Measurements from ENCODE around the gene CEP57. TPM values are rescaled to one million over a fixed set of nuclear protein-coding genes. Genes with fewer than 3 reads are reported as not detected.

The CEP57 gene
- 100 to 1,000 TPM in 1 of 2 donors, 10 to 100 TPM in 1; 79.9 to 159 TPM for total RNA-seq

DNA sequence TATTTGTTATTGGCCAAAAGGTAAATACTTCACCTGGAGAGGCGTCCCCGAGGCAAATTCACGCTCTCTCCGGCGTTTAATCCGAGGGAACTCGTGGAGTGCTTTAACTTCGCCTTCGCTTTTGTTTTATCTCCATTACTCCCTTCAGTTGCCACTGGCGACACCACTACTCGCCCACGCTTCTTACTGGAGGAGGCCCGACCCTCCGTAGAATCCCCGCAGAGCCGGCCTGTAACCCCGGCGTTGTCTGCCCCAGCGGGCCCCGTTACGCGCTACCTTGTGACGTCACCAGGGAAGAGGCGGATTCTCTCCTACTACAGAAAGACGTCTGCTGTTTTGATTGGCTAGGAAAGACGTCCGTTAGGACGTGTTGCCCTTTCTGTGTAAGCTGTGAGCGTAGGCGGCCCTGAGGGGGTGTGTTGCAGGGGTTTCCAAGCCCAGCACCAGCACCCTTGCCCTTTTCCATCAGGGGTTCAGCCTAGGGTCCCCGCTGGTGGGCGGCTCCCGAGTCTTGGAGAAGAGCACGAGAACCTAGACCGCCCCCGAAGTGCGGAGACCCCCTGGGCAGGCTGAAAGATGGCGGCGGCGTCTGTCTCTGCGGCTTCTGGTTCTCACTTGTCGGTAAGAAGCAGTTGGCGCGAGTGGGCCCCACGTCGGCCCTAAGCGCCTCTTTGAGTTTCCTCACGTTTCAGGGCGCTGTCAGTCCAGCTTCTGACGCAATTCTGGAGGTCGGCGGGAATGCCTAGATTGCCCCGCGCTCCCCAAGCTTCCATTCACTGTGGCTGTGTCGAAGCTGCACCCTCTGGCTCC is at the start of gene CEP57:
TSS of gene CEP57 (plus strand) at position 376 of the 810 bp plus-strand sequence. CDS start at position 577, 201 bp downstream.
- Mint-ChIP-seq H3K9me3 (no peaks in the 10 kb centered on the region), H3K4me1 (peaks cover 37% of the 10 kb centered on the region), H3K4me3 (peak within 1 kb of the TSS; percentile 86), H3K27ac (peak within 1 kb of the TSS; percentile 100), H3K27me3 (no peaks in the 10 kb centered on the region), H3K36me3 (ENCODE audit: low read depth) (peaks cover 84% of the 10 kb centered on the region)
- peak; percentile 75 for ATAC-seq (replicated peaks)

DNA sequence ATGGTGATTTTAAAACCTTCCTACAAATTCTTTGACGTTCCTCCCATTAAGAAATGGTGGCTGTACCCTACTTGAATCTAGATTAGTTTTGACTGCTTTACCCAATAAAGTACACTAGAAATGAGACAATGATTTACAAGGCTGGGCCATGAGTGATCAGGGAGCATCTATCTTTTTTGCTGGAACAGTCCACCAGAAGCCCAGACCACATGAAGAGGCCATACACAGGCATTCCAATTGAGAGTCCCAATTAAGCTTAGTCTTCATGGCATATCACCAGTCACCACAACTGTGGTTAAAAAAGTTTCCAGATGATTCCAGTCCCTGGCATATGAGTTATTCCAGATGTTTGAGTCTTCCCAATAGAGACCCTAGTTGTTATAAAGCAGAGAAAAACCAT is 40.2 kb upstream of the CEP57 start:
- Mint-ChIP-seq H3K36me3 (ENCODE audit: low read depth) (no peaks in the 10 kb centered on the region), H3K4me3 (no peak overlapping the region), H3K4me1 (no peaks in the 10 kb centered on the region), H3K9me3 (no peaks in the 10 kb centered on the region), H3K27me3 (peaks cover 3% of the 10 kb centered on the region), H3K27ac (no peak overlapping the region)
- ATAC-seq (replicated peaks): no peak

DNA sequence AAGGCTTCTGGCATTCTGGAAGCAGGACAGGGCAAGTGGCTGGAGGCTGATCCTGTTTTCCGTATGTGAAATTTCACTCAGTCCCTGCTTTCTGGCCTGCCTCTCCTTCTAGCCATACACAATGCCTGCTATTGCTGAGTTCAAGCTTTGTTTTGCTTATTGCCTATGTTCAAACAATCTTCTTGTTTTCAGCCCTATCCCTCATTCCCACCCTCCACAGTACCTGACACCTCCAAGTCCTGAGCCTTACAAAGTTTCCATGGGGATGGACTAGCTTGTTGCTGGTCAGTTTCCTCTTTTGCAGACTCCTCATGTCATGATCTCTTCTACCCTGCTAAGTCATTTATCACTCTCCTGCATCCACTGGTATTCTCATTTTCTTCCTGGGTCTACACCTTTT is 38.8 kb upstream of the CEP57 start:
- Mint-ChIP-seq H3K4me3 (no peak overlapping the region), H3K27me3 (peaks cover 3% of the 10 kb centered on the region), H3K36me3 (ENCODE audit: low read depth) (no peaks in the 10 kb centered on the region), H3K27ac (no peak overlapping the region), H3K4me1 (no peaks in the 10 kb centered on the region), H3K9me3 (no peaks in the 10 kb centered on the region)
- ATAC-seq (replicated peaks): no peak

DNA sequence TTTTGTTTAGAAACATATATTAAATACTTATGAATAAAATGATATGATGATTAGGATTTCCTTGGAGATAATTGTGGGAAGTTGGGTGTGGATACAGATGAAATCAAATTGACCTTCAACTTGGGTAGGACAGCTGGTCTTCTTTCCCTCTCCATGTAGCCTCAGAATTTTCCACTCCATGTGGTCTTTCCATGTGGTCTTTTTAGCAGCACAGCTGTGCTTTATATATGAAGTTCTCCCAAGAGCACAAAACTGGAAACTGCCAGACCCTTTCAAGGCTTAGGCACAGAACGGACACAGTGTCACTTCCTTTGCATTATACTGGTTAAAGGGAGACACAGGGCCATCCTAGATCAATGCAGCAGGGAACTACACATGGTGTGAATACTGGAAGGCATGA is 29.4 kb upstream of the CEP57 start:
- no peaks in the 10 kb centered on the region for H3K9me3 Mint-ChIP-seq
- ATAC-seq (replicated peaks): no peak
- no peaks in the 10 kb centered on the region for H3K36me3 Mint-ChIP-seq (ENCODE audit: low read depth)
- H3K27me3 Mint-ChIP-seq: no peaks in the 10 kb centered on the region
- H3K4me1 Mint-ChIP-seq: no peaks in the 10 kb centered on the region
- H3K4me3 Mint-ChIP-seq: no peak overlapping the region
- no peak overlapping the region for H3K27ac Mint-ChIP-seq

DNA sequence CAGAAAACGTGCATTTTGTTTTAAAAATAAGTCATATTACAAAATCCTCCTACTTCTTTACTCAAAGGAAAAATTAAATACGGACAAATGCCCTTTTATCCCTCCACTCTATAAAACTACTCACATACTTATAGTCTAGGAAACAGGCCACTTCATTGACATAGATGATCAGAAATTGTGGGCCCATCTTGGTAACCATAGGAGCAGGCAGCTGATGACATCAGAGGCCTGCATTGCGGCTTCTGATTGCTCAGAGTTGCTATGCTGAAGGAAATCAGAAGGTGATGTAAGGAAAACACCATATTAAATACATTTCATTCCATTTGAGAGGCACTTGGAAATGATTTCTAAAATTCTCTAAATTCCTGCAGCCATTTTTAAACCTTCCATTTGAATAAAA is 27.8 kb upstream of the CEP57 start:
- no peaks in the 10 kb centered on the region for H3K4me1 Mint-ChIP-seq
- H3K27me3 Mint-ChIP-seq: no peaks in the 10 kb centered on the region
- no peak for ATAC-seq (replicated peaks)
- no peaks in the 10 kb centered on the region for H3K9me3 Mint-ChIP-seq
- no peak overlapping the region for H3K4me3 Mint-ChIP-seq
- no peaks in the 10 kb centered on the region for H3K36me3 Mint-ChIP-seq (ENCODE audit: low read depth)
- no peak overlapping the region for H3K27ac Mint-ChIP-seq

DNA sequence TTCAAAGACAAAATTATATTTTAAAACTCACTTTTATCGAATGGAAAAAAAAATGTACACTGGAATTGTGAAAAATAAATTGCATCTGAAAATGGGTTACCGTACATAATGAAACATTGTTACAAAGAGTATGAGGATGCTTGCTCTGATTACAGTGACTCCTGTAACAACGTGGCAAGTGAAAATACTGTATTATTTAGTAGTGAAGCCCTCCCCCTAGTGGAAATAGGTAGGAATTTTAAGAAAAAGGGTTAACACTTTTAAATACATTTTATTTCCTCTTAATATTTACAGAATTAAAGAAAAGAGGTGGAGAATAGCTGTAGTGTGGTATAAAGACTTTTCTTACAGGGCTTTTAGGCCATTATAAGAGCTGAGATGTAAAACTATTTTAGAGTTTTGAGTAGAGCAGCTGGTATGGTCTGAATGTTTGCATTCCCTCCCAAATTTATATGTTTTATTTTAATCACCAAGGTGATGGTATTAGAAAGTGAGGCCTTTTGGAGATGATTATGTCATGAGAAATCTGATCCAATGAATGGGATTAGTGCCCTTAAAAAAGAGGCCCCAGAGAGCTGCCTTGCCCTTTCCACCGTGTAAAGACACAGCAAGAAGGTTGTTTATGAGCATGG is 25.9 kb upstream of the CEP57 start:
- Mint-ChIP-seq H3K27me3 (no peaks in the 10 kb centered on the region), H3K9me3 (no peaks in the 10 kb centered on the region), H3K27ac (no peak overlapping the region), H3K4me3 (no peak overlapping the region), H3K4me1 (no peaks in the 10 kb centered on the region), H3K36me3 (ENCODE audit: low read depth) (peaks cover 13% of the 10 kb centered on the region)
- ATAC-seq (replicated peaks): peak; percentile 66

DNA sequence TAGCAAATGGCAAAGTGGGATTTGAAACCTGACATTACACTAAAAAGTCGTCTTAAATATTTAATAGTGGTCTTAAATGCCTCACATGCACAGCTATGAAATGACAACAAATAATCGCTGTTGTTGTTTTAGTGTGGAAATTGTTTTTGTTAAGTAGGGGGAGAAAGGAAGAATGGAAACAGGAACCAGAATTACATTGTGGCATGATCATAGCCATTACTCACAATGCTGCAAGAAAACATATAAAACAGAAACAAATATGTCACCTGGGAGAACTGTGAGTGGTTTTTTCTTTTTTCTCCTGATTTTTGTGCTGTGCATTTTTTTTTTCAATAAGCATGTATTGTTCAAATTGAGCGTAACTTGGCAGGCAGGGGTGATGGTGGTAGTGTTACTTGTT is 23.6 kb upstream of the CEP57 start:
- no peak overlapping the region for H3K27ac Mint-ChIP-seq
- no peaks in the 10 kb centered on the region for H3K4me1 Mint-ChIP-seq
- peaks cover 34% of the 10 kb centered on the region for H3K36me3 Mint-ChIP-seq (ENCODE audit: low read depth)
- no peak for ATAC-seq (replicated peaks)
- H3K27me3 Mint-ChIP-seq: no peaks in the 10 kb centered on the region
- no peak overlapping the region for H3K4me3 Mint-ChIP-seq
- H3K9me3 Mint-ChIP-seq: no peaks in the 10 kb centered on the region

DNA sequence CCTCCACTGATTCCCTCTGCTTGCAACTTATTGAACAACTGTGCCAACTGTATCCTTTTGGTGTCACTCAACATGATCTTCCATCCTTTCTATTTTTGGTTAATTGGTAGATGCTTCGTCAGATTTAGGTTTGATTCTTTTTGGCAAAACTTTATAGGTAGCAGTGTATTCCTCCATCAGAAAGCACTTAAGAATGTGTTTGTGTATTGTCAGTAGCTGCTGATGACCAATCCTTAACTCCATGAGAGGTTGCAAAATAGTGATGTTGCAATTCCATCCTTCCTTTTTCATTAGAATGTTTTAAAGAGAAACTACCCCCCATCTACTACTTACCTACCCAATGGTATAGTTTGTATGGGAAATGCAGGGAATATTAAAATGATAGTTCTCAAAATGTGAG is 22.8 kb upstream of the CEP57 start:
- no peak for ATAC-seq (replicated peaks)
- Mint-ChIP-seq H3K9me3 (no peaks in the 10 kb centered on the region), H3K4me1 (no peaks in the 10 kb centered on the region), H3K27ac (no peak overlapping the region), H3K4me3 (no peak overlapping the region), H3K27me3 (no peaks in the 10 kb centered on the region), H3K36me3 (ENCODE audit: low read depth) (peaks cover 42% of the 10 kb centered on the region)

DNA sequence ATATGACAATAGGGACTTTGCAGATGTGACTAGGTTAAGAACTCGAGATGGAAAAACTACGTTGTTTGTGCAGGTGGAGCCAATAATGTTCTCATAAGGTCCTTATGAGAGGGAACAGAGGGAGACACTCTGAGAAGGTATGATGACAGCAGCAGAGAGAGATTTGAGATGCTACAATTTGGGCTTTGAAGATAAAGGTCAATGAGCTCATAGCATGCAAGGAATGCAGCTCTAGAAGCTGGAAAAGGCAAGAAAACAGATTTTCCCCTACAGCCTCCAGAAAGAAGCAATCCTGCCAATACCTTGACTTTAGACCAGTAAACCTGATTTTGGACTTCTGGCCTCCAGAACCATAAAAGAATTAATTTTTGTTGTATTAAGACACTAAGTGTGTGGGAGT is 21.8 kb upstream of the CEP57 start:
- H3K9me3 Mint-ChIP-seq: no peaks in the 10 kb centered on the region
- no peak overlapping the region for H3K4me3 Mint-ChIP-seq
- no peak for ATAC-seq (replicated peaks)
- H3K27me3 Mint-ChIP-seq: no peaks in the 10 kb centered on the region
- H3K4me1 Mint-ChIP-seq: no peaks in the 10 kb centered on the region
- H3K36me3 Mint-ChIP-seq (ENCODE audit: low read depth): peaks cover 51% of the 10 kb centered on the region
- H3K27ac Mint-ChIP-seq: no peak overlapping the region

DNA sequence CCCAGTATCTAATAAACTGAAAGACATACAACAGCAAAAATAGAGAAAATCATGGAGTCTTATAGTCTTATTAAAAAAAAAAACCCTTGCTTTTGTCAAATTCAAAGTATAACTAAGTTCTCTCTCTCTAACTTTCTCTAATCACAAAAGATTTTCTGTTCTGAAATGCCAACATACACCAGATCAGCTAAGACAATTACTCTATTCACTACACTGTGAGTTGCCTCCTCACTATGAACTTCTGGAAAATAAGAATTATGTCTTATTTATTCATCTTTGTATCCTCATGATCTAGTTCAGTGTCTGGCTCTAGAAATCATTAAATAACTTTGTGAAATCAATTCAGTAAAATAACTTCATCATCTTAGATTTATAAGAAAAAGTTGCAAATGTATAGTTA is 13.4 kb upstream of the CEP57 start:
- no peaks in the 10 kb centered on the region for H3K27me3 Mint-ChIP-seq
- peaks cover 9% of the 10 kb centered on the region for H3K4me1 Mint-ChIP-seq
- no peaks in the 10 kb centered on the region for H3K9me3 Mint-ChIP-seq
- no peak for ATAC-seq (replicated peaks)
- no peak overlapping the region for H3K27ac Mint-ChIP-seq
- H3K36me3 Mint-ChIP-seq (ENCODE audit: low read depth): peaks cover 99% of the 10 kb centered on the region
- H3K4me3 Mint-ChIP-seq: no peak overlapping the region

DNA sequence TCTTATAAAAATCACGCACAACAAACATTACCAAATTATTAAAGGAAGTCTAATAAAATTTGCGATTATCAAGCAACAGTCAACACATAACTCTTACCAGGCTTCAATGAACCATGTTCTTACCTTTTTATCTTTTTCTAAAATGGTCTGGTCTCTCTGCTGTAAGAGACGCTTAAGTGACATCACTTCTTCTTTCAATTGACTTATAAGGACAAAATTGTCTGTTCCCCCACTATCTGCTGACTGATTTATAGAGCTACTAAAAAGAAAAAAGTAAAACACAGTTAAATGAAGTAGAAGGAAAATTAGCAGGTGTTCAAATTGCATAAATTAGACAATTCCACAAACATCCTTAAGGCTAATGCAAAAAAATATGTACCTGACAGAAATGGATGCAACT is 11.6 kb upstream of the CEP57 start:
- Mint-ChIP-seq H3K36me3 (ENCODE audit: low read depth) (peaks cover 100% of the 10 kb centered on the region), H3K4me1 (peaks cover 9% of the 10 kb centered on the region), H3K27me3 (no peaks in the 10 kb centered on the region), H3K27ac (no peak overlapping the region), H3K4me3 (no peak overlapping the region), H3K9me3 (no peaks in the 10 kb centered on the region)
- ATAC-seq (replicated peaks): no peak

DNA sequence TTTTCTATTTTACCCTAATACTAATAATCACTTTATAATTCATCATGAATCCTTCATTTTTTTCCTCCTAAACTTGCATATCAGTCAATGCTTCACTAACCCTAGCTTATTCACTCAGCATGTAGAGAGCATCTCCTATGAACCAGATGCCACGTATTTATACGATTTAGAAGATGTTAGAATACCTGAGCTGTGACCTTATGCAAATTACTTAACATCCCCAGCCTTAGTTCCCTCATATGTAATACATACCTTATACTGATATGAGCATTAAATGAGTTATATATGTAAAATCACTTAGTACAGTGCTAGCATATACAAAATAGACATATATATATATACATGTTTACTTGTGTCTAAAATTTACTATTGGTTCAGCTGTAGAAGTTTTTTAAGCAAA is 9.8 kb upstream of the CEP57 start:
- Mint-ChIP-seq H3K9me3 (no peaks in the 10 kb centered on the region), H3K4me1 (peaks cover 13% of the 10 kb centered on the region), H3K27me3 (no peaks in the 10 kb centered on the region), H3K4me3 (no peak overlapping the region), H3K36me3 (ENCODE audit: low read depth) (peaks cover 100% of the 10 kb centered on the region), H3K27ac (no peak overlapping the region)
- no peak for ATAC-seq (replicated peaks)

DNA sequence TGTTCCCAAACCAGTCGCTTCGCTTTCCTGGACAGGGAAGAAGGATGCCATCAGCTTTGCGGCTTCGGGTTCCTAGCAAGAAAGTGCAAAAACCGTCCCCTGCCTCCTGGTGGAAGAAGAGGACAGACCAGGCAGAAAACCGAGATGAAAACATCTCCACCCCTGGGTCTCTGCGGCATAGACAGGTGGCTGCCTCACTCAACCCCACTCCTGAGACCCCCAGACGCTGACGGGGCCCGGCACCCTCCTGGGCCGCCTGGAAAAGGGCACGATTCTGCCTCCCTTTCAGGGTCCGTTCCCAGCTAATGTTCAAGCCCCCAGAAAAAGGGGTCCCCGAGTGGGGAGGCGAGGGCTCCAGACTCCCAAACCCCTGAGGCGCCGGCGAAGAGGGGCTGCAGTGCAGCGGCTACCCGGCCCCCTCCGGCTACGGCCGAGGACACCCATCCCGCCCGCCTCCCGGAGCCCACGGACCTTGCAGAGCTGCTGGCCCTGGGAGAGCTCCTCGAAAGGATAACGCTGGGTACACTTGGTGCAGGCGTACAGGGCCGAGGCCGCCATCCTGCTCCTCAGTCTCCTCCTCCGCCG is 1.3 kb upstream of the CEP57 start:
- peak overlapping the region; percentile 100 for H3K27ac Mint-ChIP-seq
- H3K9me3 Mint-ChIP-seq: no peaks in the 10 kb centered on the region
- H3K4me3 Mint-ChIP-seq: peak overlapping the region; percentile 86
- H3K4me1 Mint-ChIP-seq: peaks cover 31% of the 10 kb centered on the region
- ATAC-seq (replicated peaks): no peak
- H3K36me3 Mint-ChIP-seq (ENCODE audit: low read depth): peaks cover 88% of the 10 kb centered on the region
- H3K27me3 Mint-ChIP-seq: no peaks in the 10 kb centered on the region

DNA sequence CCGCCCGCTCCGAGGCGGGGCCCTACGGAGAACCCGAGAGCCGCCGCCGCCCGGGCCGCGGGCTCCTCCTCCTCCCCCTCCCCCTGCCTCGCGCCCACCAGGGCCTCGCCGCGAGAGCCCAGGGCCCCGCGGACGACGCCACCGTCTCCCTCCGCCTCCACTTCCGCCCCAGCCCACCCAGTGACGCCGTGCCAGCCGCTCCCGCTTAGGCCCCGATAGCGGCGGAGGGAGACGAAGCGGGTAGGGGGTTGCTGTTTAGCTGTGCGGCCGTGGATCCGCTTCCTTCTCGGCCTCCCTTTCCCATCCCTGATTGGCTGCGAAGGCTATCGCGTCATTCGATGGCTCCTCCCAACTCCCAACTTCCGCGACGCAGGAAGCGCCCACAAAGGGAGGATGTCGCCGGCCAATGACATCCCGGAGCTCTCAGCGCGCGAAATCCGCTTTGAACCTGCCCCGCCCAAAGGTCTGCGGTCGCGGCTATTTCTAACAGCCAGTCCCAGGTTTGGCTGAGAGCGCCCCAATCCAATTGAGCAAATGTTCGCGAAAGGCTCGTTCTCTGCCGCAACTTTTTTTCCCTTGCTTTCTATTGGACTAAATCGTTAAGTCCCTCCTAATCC is 684 bp upstream of the CEP57 start, which contains the start of gene FAM76B:
TSS of gene FAM76B (minus strand) at position 277 of the 617 bp plus-strand sequence. CDS start 304 bp downstream, outside the sequence.
- Mint-ChIP-seq H3K4me1 (peaks cover 37% of the 10 kb centered on the region), H3K36me3 (ENCODE audit: low read depth) (peaks cover 88% of the 10 kb centered on the region), H3K27ac (peak within 1 kb of the TSS; percentile 100), H3K4me3 (peak within 1 kb of the TSS; percentile 86), H3K27me3 (no peaks in the 10 kb centered on the region), H3K9me3 (no peaks in the 10 kb centered on the region)
- ATAC-seq (replicated peaks): peak; percentile 84
